CD14-positive monocyte (primary cell): ENCODE results near the gene SLC26A1. TPM values are rescaled to one million over a fixed set of nuclear protein-coding genes. Genes with fewer than 3 reads are reported as not detected.

ENCODE experiments used
- DNase-seq, 3 donors: peaks; one replicate each; pipeline ENCODE4 v3.0.0-alpha.2; 2011 to 2022
- H2AFZ ChIP-seq: 2 replicates; pipeline ENCODE4 v1.6.0; 2012; ENCODE audit warnings: mild to moderate bottlenecking, low read depth, low read length, inconsistent platforms; ENCODE audit not compliant: insufficient read depth, poor library complexity, severe bottlenecking
- H3K27ac ChIP-seq, 2 donors: 1 replicate in 1 of 2; 2 replicates in 1 of 2; pipeline ENCODE4 v1.5.1; 2012 to 2013; ENCODE audit warnings: low read length in 2 of 2, control low read depth in 1 of 2, inconsistent platforms in 1 of 2, low read depth in 1 of 2, mild to moderate bottlenecking in 1 of 2
- H3K27me3 ChIP-seq, 2 donors: one replicate each; pipeline versions ENCODE4 v1.6.0 to v1.6.1; 2011 to 2013; ENCODE audit warnings: low read length in 2 of 2; ENCODE audit not compliant: control insufficient read depth in 2 of 2, insufficient read depth in 2 of 2
- H3K36me3 ChIP-seq, 2 donors: replicated peaks in 1 of 2; 1 replicate in 1 of 2; 2 replicates in 1 of 2; pipeline versions ENCODE4 v1.5.1 to v1.6.1; 2012 to 2013; ENCODE audit warnings: low read length in 2 of 2, control low read depth in 1 of 2, inconsistent platforms in 1 of 2, mild to moderate bottlenecking in 1 of 2; ENCODE audit not compliant: insufficient read depth in 2 of 2, control insufficient read depth in 1 of 2
- H3K4me1 ChIP-seq, 2 donors: 1 replicate in 1 of 2; 2 replicates in 1 of 2; pipeline versions ENCODE4 v1.5.1 to v1.6.1; 2012 to 2013; ENCODE audit warnings: low read length in 2 of 2, control low read depth in 1 of 2, inconsistent platforms in 1 of 2, mild to moderate bottlenecking in 1 of 2, moderate library complexity in 1 of 2; ENCODE audit not compliant: insufficient read depth in 2 of 2, control insufficient read depth in 1 of 2
- H3K4me2 ChIP-seq: replicated peaks from 2 replicates; pipeline ENCODE3; 2012; ENCODE audit warnings: low read length, moderate library complexity, mild to moderate bottlenecking; ENCODE audit not compliant: poor library complexity, severe bottlenecking; ENCODE audit errors: extremely low read depth
- H3K4me3 ChIP-seq, 3 experiments: fragments of 200-600 bp in 1 of 3; sonication (generic) in 1 of 3; replicated peaks in 1 of 3; 1 replicate in 2 of 3; 2 replicates in 1 of 3; pipeline ENCODE4 v1.5.1; 2011 to 2013; ENCODE audit warnings: low read length in 3 of 3, mild to moderate bottlenecking in 3 of 3, control low read depth in 2 of 3, low read depth in 2 of 3, inconsistent platforms in 1 of 3, moderate library complexity in 1 of 3
- H3K79me2 ChIP-seq: 2 replicates; pipeline ENCODE4 v1.6.0; 2012; ENCODE audit warnings: mild to moderate bottlenecking, control low read depth, inconsistent platforms, low read length, moderate library complexity; ENCODE audit not compliant: insufficient read depth
- H3K9ac ChIP-seq: 2 replicates; pipeline ENCODE4 v1.6.0; 2017; ENCODE audit warnings: low read length, mild to moderate bottlenecking; ENCODE audit not compliant: insufficient read depth, poor library complexity, severe bottlenecking
- H3K9me3 ChIP-seq, 2 donors: replicated peaks in 1 of 2; 1 replicate in 1 of 2; 2 replicates in 1 of 2; pipeline versions ENCODE4 v1.5.1 to v1.6.1; 2012 to 2013; ENCODE audit warnings: low read length in 2 of 2, control low read depth in 1 of 2; ENCODE audit not compliant: control insufficient read depth in 1 of 2, insufficient read depth in 1 of 2
- H4K20me1 ChIP-seq: 2 replicates; pipeline ENCODE4 v1.6.0; 2012; ENCODE audit warnings: mild to moderate bottlenecking, low read length, control low read depth, moderate library complexity; ENCODE audit not compliant: insufficient read depth
- H3K27ac Mint-ChIP-seq, 7 donors: one replicate each; pipeline ENCODE4 v1.8.0; 2020; ENCODE audit warnings: mild to moderate bottlenecking in 7 of 7, mixed read lengths in 7 of 7, moderate library complexity in 6 of 7, inconsistent platforms in 2 of 7
- H3K27me3 Mint-ChIP-seq, 3 donors: one replicate each; pipeline ENCODE4 v1.8.0; 2021 to 2022; ENCODE audit warnings: low read depth in 3 of 3, mild to moderate bottlenecking in 3 of 3, mixed read lengths in 3 of 3, moderate library complexity in 3 of 3, inconsistent platforms in 1 of 3
- H3K36me3 Mint-ChIP-seq, 2 donors: one replicate each; pipeline ENCODE4 v1.8.0; 2020; ENCODE audit warnings: mixed read lengths in 2 of 2, inconsistent platforms in 1 of 2, mild to moderate bottlenecking in 1 of 2
- H3K4me1 Mint-ChIP-seq: one replicate; pipeline ENCODE4 v1.8.0; 2020; ENCODE audit warnings: mild to moderate bottlenecking, mixed read lengths
- H3K4me3 Mint-ChIP-seq, 2 donors: one replicate each; pipeline ENCODE4 v1.8.0; 2020; ENCODE audit warnings: mild to moderate bottlenecking in 2 of 2, mixed read lengths in 2 of 2, moderate library complexity in 1 of 2
- H3K9me3 Mint-ChIP-seq, 7 donors: one replicate each; pipeline ENCODE4 v1.8.0; 2020 to 2022; ENCODE audit warnings: mixed read lengths in 7 of 7, mild to moderate bottlenecking in 6 of 7, moderate library complexity in 6 of 7, inconsistent platforms in 2 of 7
- CTCF ChIP-seq: fragments of 200-600 bp; IDR thresholded peaks from one replicate; pipeline ENCODE4 v1.8.0; 2022; ENCODE audit warnings: antibody characterized with exemption, mild to moderate bottlenecking
- WGBS: methylation state at CpG from one replicate; pipeline ENCODE4 v1.1.5; 2013; ENCODE audit warnings: missing lambda C conversion rate; ENCODE audit not compliant: insufficient coverage; 5-methylcytosine and 5-hydroxymethylcytosine counted together
- intact Hi-C, 2 donors: fragments of 100-400 bp; cut with micrococcal nuclease; formaldehyde crosslinking; loops; one replicate each; pipeline versions ENCODE4 v1.15.0 to v1.15.1; 2023
- polyA plus RNA-seq, 3 donors: library from polyadenylated mRNA; depleted of rRNA in 1 of 3; unstranded in 2 of 3; stranded (reverse) in 1 of 3; fragments of 300-500 nt in 2 of 3; fragments of >200 nt in 1 of 3; fragmentation: Illumina TruSeq in 2 of 3; gene quantifications; 1 replicate in 2 of 3; 2 replicates in 1 of 3; pipeline ENCODE4 v1.2.3, GENCODE V29; 2012 to 2021

Gene SLC26A1
- polyA plus RNA-seq, 3 donors = 0.16 to 0.37 (median 0.18) TPM

GRCh38 chr4:1017211-1017610 is 24.0 kb upstream of the SLC26A1 start:
- no peak for DNase-seq
- H3K4me3 Mint-ChIP-seq = no peak overlapping the region
- Histone ChIP-seq H3K27ac (no peak overlapping the region), H3K36me3 (no peaks in the 10 kb centered on the region), H2AFZ (no peak overlapping the region), H3K4me1 (peaks cover 2 to 23% of the 10 kb centered on the region in 2 donors), H3K9ac (no peak overlapping the region), H3K9me3 (no peaks in the 10 kb centered on the region), H3K27me3 (peaks cover 0 to 8% of the 10 kb centered on the region in 2 donors), H4K20me1 (peaks cover 3% of the 10 kb centered on the region), H3K4me3 (no peak overlapping the region), H3K4me2 (no peak overlapping the region), H3K79me2 (no peaks in the 10 kb centered on the region)
- intact Hi-C loops = no loop called here
- no peak for TF ChIP-seq CTCF
- peaks cover 7% of the 10 kb centered on the region for H3K4me1 Mint-ChIP-seq
- H3K27ac Mint-ChIP-seq = no peak overlapping the region
- no peaks in the 10 kb centered on the region for H3K36me3 Mint-ChIP-seq
- no peaks in the 10 kb centered on the region for H3K9me3 Mint-ChIP-seq
- WGBS = 98% methylated on average over 15 of the region's 16 CpGs
- peaks cover 0 to 10% (median 6%) of the 10 kb centered on the region in 3 donors for H3K27me3 Mint-ChIP-seq

DNA sequence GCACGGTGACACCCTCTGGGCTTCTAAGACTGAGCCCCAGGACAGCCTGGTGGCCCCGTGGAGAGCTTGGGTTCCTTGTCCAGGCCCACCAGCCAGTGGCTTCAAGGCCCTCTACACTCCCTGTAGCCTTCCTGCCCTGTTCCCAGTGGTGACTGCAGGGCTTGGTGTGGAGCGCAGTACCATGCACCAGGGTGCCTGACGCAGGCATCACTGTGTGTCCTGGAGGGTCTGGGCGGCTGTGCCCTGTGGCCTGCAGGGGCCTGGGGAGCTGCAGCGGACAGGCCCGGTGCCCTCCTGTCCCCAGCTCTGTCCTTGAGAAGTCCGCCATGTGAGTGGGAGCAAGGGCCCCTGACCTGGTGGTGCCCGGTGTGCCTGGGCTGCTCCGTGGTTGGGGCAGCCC is 22.5 kb upstream of the SLC26A1 start:
- Mint-ChIP-seq H3K9me3 (no peaks in the 10 kb centered on the region), H3K36me3 (no peaks in the 10 kb centered on the region), H3K27me3 (peaks cover 0 to 11% (median 6%) of the 10 kb centered on the region in 3 donors), H3K4me3 (no peak overlapping the region), H3K4me1 (peaks cover 7% of the 10 kb centered on the region), H3K27ac (no peak overlapping the region)
- H4K20me1 ChIP-seq = peaks cover 3% of the 10 kb centered on the region
- no peaks in the 10 kb centered on the region for H3K36me3 ChIP-seq
- no peak overlapping the region for H2AFZ ChIP-seq
- peaks cover 7 to 30% of the 10 kb centered on the region in 2 donors for H3K4me1 ChIP-seq
- no peak for TF ChIP-seq CTCF
- no peak overlapping the region for H3K4me2 ChIP-seq
- no peak overlapping the region for H3K4me3 ChIP-seq
- no peak for DNase-seq
- H3K9ac ChIP-seq = no peak overlapping the region
- no peak overlapping the region for H3K27ac ChIP-seq
- no peaks in the 10 kb centered on the region for H3K79me2 ChIP-seq
- H3K9me3 ChIP-seq = no peaks in the 10 kb centered on the region
- 97% methylated on average over 10 of the region's 10 CpGs for WGBS
- H3K27me3 ChIP-seq = peaks cover 0 to 11% of the 10 kb centered on the region in 2 donors
- intact Hi-C loops = no loop called here
